C4-2B (cell line): ENCODE data around the gene LRP4.

ENCODE experiments used
- ZFX ChIP-seq: fragments of 450-650 bp; IDR thresholded peaks from 2 replicates; pipeline ENCODE4 v1.6.1; 2017
- TF ChIP-seq, protein P1 (sequence below): fragments of 450-650 bp; conservative IDR thresholded peaks from 2 replicates; pipeline ENCODE4 v1.5.1; 2017; ENCODE audit warnings: mild to moderate bottlenecking

- TF ChIP-seq, protein P1, sequence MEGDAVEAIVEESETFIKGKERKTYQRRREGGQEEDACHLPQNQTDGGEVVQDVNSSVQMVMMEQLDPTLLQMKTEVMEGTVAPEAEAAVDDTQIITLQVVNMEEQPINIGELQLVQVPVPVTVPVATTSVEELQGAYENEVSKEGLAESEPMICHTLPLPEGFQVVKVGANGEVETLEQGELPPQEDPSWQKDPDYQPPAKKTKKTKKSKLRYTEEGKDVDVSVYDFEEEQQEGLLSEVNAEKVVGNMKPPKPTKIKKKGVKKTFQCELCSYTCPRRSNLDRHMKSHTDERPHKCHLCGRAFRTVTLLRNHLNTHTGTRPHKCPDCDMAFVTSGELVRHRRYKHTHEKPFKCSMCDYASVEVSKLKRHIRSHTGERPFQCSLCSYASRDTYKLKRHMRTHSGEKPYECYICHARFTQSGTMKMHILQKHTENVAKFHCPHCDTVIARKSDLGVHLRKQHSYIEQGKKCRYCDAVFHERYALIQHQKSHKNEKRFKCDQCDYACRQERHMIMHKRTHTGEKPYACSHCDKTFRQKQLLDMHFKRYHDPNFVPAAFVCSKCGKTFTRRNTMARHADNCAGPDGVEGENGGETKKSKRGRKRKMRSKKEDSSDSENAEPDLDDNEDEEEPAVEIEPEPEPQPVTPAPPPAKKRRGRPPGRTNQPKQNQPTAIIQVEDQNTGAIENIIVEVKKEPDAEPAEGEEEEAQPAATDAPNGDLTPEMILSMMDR = no peak
- no peak for TF ChIP-seq ZFX
Measured at GRCh38 chr11:46836870-46837269, 81.5 kb downstream of the LRP4 start.
